IPS-NIHi7 (cell line): ENCODE data around the gene OSCP1.

Source experiments
- DNase-seq: peaks from one replicate; pipeline ENCODE4 v3.0.0; 2012; ENCODE audit warnings: mixed read lengths; ENCODE audit errors: extremely low spot score

OSCP1 gene

GRCh38 chr1:36402504-36402890 is 47.8 kb downstream of the OSCP1 start:
- no peak for DNase-seq

GRCh38 chr1:36401602-36402503 is 48.4 kb downstream of the OSCP1 start:
- peak; percentile 36 for DNase-seq

- DNase-seq, result peak; percentile 82
These were observed 49.2 kb downstream of the OSCP1 start for GRCh38 chr1:36400825-36401601.

- DNase-seq, result no peak
These were observed 49.8 kb downstream of the OSCP1 start for GRCh38 chr1:36400514-36400824.

- DNase-seq, result no peak
These were observed 51.8 kb downstream of the OSCP1 start for GRCh38 chr1:36398370-36398977.

GRCh38 chr1:36397378-36398230 is 52.6 kb downstream of the OSCP1 start, which contains the start of gene LSM10:
TSS of gene LSM10 (minus strand) at chr1:36397908. CDS start at chr1:36394129, 3,779 bp downstream.
- DNase-seq, result peak; percentile 90

- DNase-seq, result no peak
These were observed 53.2 kb downstream of the OSCP1 start for GRCh38 chr1:36397083-36397377.

- no peak for DNase-seq
These were observed 53.9 kb downstream of the OSCP1 start for GRCh38 chr1:36396359-36396758.

GRCh38 chr1:36393686-36394085 is 56.6 kb downstream of the OSCP1 start:
- no peak for DNase-seq

- DNase-seq, result no peak
These were observed 57.4 kb downstream of the OSCP1 start for GRCh38 chr1:36392836-36393235.

- no peak for DNase-seq
These were observed 59.0 kb downstream of the OSCP1 start for GRCh38 chr1:36391271-36391670.

GRCh38 chr1:36390411-36390810 is 59.8 kb downstream of the OSCP1 start:
- DNase-seq, result no peak

GRCh38 chr1:36389999-36390398 is 60.3 kb downstream of the OSCP1 start:
- no peak for DNase-seq

GRCh38 chr1:36389261-36389660 is 61.0 kb downstream of the OSCP1 start:
- DNase-seq, result no peak

GRCh38 chr1:36387141-36387949 is 62.9 kb downstream of the OSCP1 start:
- DNase-seq, result no peak

- DNase-seq, result peak; percentile 85
These were observed 63.7 kb downstream of the OSCP1 start for GRCh38 chr1:36386265-36387140.

- peak; percentile 95 for DNase-seq
These were observed 64.6 kb downstream of the OSCP1 start, which contains the start of gene STK40 for GRCh38 chr1:36385410-36386264. TSS of gene STK40 (minus strand) at chr1:36385924. CDS start at chr1:36361332, 24,592 bp downstream.

- DNase-seq, result peak; percentile 39
These were observed 65.5 kb downstream of the OSCP1 start for GRCh38 chr1:36384542-36385409.
